T-helper 9 cell (primary cell): Measurements from ENCODE around the gene DUOX2.
"Not testable (repeated sequence)": the region's sequence is repeated elsewhere in the genome, so short reads cannot be mapped to it uniquely, and the experiment has no call there.

Source experiments
- DNase-seq: peaks from one replicate; pipeline ENCODE4 v3.0.0-alpha.2; 2020

The DUOX2 gene

DNA sequence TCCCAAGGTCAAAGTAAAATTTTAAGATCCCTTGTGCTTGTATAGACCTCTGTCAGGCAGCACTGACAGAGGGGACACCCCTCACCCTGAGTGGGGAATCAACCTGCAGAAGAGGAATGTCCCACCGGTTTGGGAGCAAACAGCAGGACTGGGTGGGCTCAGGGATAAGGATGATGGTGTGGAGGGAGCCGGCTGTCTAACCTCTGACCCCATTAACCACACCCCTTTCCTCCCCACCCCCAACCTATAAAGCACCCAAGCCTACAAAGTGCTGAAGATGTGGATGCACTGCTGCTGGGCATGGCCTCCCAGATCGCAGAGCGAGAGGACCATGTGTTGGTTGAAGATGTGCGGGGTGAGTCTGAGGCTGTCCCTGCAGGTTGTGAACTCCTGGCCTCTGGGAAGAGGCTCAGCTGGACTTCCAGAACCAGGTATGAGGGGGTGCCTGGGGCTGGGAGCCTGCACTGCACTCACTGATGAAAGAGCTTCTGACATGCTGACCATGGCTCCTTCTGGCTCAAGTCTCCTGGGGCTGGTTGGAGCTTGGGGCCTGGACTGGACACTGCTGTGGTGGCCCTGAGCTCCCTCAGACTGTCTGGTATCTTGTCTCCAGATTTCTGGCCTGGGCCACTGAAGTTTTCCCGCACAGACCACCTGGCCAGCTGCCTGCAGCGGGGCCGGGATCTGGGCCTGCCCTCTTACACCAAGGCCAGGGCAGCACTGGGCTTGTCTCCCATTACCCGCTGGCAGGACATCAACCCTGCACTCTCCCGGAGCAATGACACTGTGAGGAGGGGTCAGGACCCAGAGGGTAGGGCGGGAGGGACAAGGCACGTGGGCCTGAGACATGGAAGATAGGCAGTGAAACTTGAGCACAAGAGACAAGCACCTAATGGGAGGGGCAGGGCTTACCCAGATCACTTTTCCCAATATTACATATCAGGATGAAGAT is 25.1 kb upstream of the DUOX2 start:
- DNase-seq: no peak

DNA sequence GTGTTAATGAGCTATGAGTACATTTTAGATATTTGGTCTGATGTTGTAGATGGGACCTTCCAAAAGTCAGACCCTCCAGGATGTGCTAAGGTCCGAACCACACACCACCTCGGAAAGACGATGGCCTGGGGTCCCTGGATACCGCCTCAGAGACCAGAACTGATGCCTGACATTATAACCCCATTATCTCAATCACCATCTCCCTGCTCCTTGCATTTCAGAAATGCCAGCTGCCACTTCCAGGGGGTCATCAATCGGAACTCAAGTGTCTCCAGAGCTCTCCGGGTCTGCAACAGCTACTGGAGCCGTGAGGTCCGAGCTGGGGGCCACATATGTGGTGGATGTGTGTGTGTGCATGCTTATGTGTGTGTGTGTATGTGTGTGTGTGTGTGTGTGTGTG is 23.7 kb upstream of the DUOX2 start:
- no peak for DNase-seq

DNA sequence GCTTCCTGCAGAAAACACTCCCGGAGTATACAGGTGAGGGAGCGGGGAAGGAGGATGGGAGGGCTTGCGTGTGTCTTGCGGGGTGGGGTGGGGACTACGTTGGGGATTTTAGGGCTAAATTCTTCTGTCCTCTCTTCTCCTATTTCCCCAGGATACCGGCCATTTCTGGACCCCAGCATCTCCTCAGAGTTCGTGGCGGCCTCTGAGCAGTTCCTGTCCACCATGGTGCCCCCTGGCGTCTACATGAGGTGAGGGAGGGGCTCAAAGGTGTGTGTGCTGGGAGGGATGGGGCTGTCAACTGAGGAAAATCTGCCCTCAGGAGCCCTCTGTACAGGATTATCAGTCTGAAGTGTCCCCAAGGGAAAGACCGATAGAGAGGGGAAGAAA is 22.4 kb upstream of the DUOX2 start:
- DNase-seq: no peak

DNA sequence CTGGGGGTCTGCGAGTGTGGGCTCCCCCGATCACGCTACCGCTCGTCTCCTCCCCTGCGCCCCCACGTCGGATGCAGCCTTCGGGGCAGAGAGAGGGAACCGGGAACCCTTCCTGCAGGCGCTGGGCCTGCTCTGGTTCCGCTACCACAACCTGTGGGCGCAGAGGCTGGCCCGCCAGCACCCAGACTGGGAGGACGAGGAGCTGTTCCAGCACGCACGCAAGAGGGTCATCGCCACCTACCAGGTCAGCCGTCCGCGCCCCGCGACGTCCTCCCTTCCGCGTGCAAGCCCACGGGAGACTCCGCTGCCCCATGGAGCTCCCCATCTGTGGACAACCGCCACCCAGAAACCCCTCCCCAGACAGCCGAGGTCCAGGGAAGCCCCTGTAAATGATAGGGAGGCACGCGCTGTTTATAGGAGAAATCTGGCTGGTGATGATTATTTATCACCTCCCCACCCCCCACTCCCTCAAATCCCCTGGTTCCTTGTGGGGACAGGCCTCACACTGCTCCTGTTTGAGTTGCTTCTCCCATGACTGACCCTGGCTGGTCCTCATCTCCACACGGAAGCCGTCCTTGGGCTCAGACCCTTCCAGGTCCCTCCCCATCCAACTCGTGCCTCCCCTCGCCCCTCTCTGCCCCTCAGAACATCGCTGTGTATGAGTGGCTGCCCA is 21.9 kb upstream of the DUOX2 start:
- DNase-seq: not testable (repeated sequence)

DNA sequence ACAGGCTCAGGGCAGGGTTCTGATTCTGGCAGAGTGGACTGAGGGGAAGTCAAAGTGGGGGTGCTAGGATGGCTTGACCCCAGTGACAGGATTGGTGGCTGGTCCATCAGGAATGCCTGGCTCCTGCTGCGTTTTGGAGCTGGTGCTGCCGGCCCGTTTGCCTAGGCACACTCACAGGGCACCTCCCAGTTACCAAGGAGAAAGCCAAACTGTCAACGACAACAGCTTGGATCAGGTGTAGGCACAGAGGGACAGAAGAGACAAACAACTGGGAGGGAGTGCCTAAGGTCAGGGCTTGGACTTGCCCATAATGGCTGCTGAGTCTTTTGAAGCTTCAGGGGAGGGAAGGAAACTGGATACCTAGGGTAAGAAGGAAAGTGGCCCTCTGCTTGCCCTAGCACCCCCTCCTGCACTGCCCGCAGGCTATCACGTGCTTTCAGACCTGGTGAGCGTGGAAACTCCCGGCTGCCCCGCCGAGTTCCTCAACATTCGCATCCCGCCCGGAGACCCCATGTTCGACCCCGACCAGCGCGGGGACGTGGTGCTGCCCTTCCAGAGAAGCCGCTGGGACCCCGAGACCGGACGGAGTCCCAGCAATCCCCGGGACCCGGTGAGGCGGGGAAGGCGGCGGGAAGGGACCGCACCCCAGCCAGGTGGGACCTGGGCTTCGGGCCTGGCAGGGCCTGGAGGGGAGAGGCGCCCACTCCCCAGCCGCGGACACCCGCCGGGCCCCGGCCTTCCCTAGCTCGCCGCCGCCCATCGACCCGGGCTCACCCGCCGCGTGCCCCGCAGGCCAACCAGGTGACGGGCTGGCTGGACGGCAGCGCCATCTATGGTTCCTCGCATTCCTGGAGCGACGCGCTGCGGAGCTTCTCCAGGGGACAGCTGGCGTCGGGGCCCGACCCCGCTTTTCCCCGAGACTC is 21.0 kb upstream of the DUOX2 start:
- DNase-seq: no peak

DNA sequence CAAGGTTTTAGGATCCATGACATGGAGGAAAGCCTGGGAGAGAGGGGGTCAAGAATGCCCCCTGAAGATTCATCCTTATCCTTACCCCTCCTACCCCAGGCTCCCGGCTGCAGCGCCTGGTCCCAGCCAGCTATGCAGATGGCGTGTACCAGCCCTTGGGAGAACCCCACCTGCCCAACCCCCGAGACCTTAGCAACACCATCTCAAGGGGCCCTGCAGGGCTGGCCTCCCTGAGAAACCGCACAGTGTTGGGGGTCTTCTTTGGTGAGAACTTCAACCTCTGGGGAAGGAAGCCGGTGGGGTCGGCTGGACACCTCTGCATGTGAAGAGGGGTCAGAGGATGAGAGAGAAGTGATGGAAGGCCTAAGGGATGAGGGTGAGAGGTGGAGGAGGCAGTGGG is 20.1 kb upstream of the DUOX2 start:
- DNase-seq: no peak

DNA sequence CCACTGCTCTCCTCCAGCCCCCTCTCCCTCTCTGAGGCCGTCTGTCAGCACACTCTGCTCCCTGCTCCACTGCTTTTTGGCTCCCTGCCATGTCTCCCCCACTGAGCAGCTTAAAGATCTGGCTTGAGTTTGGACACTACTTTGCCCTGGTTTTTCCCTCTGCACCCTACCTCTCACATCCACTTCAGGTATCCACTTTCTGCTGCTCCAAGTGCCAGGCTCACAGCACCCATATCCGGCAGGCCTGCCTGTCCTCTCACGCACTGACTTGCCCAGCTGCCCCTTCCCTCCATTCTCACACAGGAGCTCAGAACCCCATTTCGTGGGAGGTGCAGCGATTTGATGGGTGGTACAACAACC is 19.6 kb upstream of the DUOX2 start:
- DNase-seq: no peak

DNA sequence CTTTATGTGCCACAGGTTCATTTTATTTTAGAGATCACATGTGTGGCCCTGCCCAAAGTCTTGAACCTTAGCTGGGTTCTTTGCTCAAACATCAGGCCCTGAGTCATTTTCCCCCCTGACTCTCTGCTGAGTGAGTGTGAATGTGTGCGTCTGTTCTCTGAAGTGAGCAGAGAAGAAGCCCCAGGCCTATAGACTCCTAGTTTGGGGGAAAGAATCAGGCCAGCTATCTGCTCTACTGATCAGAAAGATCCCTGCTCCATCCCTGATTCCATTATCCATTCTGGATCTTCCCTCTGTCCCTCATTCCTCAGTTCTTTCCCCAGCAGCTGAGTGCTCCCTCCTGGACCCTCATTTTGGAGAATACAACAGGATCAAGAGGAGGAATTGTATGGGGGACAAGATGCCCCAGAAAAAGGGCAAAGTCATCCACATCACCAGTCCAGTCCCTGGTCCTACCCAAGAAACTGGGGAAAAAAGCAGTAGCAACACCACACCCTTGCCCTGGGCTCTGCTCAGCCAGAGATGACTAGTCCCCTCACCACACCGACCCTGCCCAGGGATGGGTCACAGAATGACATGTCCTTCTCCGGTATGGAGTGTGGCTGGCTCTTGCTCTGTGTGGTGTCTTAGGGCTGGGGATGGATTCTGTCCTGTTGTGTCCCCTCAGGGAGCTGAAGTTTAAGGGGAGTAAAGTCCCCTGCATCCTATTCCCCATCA is 19.0 kb upstream of the DUOX2 start:
- DNase-seq: no peak

DNA sequence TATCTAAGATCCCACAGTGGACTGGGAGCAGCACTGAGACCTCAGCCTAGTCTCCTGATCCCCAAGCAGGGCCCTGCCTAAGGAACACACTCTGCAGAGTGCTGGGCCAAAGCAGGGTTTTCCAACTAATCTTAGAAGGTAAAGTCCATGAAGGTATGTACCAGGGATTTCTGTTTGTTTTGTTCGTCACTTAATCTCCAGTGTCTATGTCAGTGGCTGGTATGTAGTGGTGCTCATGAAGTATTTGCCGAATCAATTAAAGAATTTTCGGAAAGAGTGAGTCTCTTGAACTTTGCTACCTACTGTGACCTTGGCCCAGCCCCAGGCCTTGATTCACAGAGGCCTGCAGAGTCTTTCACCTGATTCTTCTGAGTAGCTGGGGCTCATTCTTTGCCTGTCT is 17.5 kb upstream of the DUOX2 start:
- DNase-seq: no peak

DNA sequence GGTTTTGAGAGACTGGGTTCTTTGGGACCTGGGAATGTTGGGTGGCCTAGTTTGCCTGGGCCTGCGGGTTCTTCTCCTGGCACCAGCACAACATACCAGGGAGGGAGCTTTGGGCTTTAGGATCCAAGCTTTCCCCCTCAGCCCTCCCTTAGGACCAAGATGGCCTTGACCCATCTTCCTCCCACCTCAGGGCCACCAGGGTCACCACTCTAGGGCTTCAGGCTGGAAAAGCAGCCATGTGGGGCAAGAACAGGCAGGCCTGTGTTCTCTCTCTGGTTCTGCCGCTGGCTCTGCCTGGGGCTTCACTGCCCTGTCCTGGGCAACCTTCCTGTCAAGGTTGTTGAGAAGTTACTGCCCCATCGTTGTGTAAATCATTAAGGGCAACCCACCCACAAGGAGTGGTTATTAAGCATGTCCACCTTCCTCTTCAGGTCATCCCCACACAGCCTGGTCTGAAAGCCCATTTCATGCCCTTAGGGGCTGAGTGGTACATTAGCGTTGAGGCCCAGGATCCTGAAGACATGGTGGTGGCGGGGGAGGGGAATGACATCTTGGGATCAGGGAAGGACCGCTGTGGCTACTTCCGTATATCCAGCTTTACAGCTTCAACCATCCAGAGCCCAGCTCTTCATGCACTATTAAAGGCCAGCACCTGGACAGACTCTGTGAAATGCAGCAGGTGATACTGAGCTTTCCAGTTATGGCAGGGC is 16.5 kb upstream of the DUOX2 start:
- DNase-seq: no peak

DNA sequence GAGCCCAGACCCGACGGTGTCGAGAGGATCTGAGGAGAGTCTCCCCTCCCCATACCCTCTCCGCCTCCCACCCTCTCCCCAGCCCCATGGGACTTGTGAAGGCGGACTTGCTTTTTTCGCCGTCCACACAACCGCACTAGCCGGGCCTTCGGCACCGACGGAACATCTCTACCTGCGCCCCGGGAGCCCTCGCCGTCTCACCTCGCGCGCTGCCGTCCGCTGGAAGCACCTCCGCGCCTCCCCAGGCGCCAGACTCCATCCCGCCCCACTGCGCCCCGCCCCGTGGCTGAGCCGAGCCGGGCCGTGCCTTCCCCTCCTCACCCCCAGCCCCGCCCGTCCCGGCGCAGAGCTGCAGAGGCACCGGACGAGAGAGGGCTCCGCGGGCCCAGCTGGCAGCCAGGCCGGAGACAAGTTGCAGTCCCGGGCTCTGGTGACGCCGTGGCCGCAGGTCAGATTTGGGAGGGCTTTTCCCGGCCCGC is 15.7 kb upstream of the DUOX2 start, which contains the start of the genes DUOX1 and DUOXA1:
Gene DUOX1 (plus strand): TSS at position 344 of the 479 bp plus-strand sequence. CDS start 1,973 bp downstream, outside the sequence.
Gene DUOXA1 (minus strand): TSS at position 229 of the 479 bp plus-strand sequence. CDS start 6,865 bp downstream, outside the sequence.
- no peak for DNase-seq

DNA sequence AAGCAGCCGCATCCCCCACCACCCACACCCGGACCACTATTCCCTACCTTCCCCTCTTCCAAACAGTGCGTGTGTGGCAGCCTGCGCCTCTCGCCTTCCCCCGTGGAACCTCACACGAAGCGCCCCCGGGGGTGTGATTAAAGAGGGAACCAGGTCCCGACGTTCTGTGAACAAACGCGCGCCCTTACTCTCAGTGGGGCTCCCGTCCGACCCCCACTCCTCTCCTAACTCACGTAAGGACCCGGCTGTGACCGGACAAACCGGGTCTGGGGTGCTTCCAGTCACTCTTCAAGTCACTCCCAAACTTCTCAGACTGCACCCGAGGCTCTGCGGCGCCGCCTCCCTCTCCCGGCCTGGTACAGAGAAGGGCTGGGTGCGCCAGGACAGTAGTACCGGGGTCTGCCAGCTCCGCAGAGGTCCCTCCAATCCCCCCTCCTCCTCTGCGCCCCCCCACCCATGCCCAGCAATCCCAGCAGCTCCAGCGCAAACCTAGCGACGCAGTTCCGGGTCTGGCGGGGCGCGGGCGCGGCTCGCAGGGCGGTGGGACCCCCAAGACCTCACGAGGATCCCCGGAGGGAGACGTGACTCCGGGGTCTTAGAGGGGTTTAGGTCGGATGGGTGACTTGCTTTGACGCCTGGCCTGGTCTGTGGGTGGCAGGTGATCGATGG is 15.1 kb upstream of the DUOX2 start:
- DNase-seq: no peak

DNA sequence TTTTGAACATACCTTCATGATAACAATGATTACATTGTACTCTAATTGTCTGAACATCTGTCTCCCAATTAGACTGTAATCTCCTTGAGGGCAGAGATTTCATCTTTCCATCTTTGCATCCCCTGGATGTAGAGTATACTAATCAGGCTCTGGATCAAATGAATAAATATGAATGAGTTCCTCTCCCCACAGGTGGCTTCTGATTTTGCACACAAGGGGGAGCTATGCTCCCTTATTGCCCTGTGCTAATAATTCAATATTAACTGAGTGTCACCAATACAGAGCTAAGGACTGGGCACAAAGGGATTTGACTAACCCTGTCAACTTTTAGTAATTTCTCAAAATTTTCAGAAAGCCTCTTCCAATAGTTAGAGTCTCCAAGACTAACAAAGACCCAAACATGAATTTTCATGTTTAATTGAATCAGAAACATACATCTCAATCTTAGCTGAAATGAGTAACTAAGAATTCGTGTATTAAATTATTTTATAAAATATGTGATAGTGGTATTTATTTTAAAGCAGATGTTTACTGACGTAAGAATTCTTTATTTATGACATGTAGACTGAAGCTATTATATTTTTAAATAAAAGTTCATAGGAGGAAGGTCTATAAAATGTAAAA is 12.7 kb upstream of the DUOX2 start:
- peak; percentile 19 for DNase-seq

DNA sequence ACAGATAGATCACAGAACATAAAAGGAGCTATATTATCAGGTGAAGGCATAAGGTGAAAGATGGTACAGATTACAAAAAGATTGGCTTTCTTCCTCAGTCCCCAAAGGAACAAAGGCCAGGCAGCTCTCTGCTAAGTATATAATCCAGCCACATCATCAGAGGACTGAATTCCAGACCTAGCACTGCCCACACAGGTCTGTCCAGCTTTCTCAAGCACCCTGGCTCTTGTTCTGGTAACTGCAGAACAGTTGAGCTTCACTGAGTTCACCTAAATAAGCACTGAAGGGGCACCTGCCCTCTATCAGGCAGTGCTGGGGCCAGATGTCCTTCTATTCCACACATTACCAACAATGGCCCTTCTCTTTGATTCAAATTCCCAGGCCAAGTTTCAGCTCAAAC is 9.4 kb upstream of the DUOX2 start:
- DNase-seq: no peak

DNA sequence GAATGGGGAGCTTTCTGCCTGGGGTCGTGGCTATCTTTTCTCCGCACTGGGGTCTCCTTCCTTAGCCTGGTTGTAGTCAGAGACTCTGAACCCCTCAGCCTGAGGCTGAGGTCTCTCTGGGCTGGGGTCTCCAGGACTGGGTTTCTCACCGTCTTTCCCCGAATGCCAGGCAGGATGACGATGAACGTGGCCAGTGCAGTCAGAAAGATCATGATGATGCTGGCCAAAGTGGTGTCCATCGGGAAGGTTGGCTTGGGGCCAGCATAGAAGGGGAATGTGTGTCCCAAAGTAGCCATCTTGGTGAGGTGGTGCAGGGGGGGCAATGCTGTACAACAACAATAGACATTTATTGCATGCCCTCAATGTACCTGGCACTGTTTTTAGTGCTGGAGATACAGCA is 8.7 kb upstream of the DUOX2 start:
- DNase-seq: no peak

DNA sequence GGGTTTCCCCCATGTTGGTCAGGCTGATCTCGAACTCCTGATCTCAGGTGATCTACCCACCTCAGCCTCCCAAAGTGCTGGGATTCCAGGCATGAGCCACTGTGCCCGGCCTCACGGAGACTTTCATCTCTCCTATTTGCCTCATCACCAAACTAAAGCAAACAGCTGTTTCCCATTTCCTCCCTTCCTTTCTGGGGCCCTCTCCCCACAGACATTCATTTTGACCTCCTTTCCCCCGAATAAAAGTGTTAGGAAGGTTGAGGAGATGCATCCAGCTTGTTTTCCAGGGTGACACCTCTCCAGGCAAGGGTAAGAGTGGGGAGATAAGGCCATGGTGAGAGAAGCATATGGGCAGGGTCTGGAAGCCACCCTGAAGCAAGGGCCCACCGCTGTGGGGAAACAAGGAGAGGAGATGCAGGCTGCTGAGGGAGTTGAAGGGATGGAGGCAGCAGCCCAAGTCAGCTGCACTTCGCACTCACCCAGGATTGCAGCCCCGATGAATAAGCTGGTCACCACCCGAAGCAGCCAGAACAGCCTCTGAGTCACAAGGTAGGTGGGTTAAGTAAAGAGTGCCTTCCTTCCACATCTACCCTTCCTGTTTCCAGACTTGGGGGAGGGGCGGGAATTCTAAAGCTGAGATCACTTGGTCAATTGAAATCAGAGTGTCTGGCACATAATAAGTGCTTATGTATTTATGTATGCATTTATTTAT is 7.9 kb upstream of the DUOX2 start:
- no peak for DNase-seq

DNA sequence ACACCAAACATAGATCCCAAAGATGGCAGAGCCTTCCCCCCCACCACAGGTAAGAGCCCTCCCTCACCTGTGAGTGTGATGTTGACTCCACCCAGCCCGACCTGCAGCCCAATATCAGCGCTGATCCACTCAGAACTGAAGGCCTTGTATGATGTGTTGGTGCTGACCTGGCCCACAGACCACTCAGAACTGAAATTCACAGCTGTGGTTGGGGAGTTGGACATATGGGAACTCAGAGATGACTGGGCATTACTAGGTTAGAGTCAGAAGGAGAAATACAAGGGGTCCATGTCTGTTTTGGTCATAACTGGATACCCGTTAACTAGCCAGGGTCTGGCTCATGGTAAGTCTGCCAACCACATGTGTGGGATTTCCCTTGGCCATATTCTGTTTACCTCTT is 7.0 kb upstream of the DUOX2 start:
- no peak for DNase-seq

DNA sequence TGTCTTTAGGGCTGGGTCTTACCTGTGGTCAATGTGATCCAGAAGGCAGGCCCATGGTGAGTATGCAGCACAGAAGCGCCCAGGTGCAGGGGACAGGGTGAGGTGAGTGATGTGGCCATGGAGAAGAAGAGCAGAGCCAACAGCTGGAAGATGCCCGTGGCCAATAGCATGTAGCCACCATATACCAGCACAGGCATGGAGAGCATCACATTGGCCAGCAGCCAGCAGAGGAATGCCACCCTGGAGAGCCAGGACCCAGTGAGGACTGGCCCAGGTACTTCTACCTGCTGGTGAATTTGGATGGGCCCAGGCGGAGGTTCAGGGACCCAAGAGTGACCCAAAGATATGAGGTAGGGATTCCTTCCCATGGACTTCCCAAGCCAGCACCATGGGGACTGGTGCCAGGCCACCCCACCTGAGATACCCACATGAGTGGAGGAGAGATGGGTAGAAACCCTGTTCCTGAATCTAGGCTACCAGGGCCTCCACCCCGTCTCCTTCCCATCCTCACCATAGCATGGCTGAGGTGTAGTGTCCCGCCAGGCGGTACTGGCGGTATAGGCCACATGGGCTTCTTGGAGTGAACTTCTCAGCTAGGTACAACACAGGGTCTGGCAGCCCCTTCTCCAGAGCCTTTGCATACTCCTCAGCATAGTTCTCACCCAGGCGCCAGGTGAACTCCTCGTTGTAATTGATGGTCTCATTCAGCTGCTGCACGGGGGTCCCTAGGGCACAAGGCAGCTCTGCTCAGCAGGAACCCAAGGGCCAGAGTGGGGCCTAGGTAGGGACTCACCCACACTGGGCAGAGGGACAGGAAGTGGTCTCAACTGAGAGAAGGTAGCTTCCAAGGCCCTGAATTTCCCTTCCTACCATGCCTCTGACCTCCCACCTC is 6.4 kb upstream of the DUOX2 start:
- no peak for DNase-seq

DNA sequence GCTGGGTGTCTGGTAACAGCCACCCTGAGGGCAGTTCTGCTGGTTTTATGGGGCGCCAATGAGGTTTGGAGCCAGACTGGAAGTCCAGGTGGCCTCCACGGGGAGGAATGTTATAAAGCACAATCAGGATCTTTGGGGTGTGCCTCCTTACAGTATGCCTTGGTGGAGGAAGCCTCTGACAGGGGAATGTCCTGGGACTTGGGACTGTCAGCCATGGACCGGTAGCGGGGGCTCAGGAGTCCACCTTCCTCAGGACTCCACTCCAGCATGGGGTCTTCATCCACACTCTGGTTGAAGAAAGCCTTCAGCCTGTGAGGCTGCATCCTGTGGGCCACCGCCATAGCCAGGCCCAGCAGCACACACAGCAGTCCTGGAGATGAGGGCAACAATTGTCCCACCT is 5.0 kb upstream of the DUOX2 start:
- DNase-seq: no peak
